HCT116 (cell line): ENCODE results near the gene CDH22. TPM values are rescaled to one million over a fixed set of nuclear protein-coding genes. Genes with fewer than 3 reads are reported as not detected.

Experiments used
- CEBPB ChIP-seq: IDR thresholded peaks from 2 replicates; pipeline ENCODE4 v1.6.1; 2012; ENCODE audit warnings: low read depth
- EGR1 ChIP-seq: IDR thresholded peaks from 2 replicates; pipeline ENCODE4 v1.6.1; 2012; ENCODE audit warnings: low read depth
- ELF1 ChIP-seq: IDR thresholded peaks from 2 replicates; pipeline ENCODE4 v1.6.1; 2012; ENCODE audit warnings: low read depth, borderline replicate concordance
- EZH2 ChIP-seq: fragments of 200-600 bp; sonication (generic); IDR thresholded peaks from 2 replicates; pipeline ENCODE4 v1.6.1; 2017; ENCODE audit warnings: antibody characterized with exemption, mixed run types
- EZH2phosphoT487 ChIP-seq: fragments of 200-600 bp; IDR thresholded peaks from 2 replicates; pipeline ENCODE4 v1.6.1; 2018; ENCODE audit warnings: antibody characterized with exemption, borderline replicate concordance
- FOSL1 ChIP-seq: IDR thresholded peaks from 2 replicates; pipeline ENCODE4 v1.6.1; 2012; ENCODE audit warnings: low read depth
- JUND ChIP-seq: IDR thresholded peaks from 2 replicates; pipeline ENCODE4 v1.6.1; 2012
- REST ChIP-seq: IDR thresholded peaks from 2 replicates; pipeline ENCODE4 v1.6.1; 2012; ENCODE audit warnings: low read depth
- SP1 ChIP-seq: IDR thresholded peaks from 2 replicates; pipeline ENCODE4 v1.6.1; 2012; ENCODE audit warnings: low read depth
- ZBTB33 ChIP-seq: IDR thresholded peaks from 2 replicates; pipeline ENCODE4 v1.6.1; 2011; ENCODE audit warnings: mild to moderate bottlenecking, low read length, moderate library complexity; ENCODE audit not compliant: insufficient replicate concordance; ENCODE audit errors: extremely low read depth
- ZFX ChIP-seq: fragments of 450-650 bp; IDR thresholded peaks from 2 replicates; pipeline ENCODE4 v1.6.1; 2017
- ZNF274 ChIP-seq: fragments of 200-500 bp; sonication (Bioruptor generic); IDR thresholded peaks from 2 replicates; pipeline ENCODE4 v1.6.1; 2014; ENCODE audit warnings: mild to moderate bottlenecking, low read depth, low read length, inconsistent platforms
- total RNA-seq: library from RNA; stranded (reverse); gene quantifications from one replicate; pipeline ENCODE4 v1.2.1, GENCODE V29; 2021; ENCODE audit not compliant: unreplicated experiment

The CDH22 gene
- total RNA-seq, 1 experiment from 2014 or later = 1.8 TPM

GRCh38 chr20:46209930-46210671 is 98.2 kb downstream of the CDH22 start (continued):
- TF ChIP-seq REST (no peak), CEBPB (no peak), FOSL1 (no peak), EZH2 (no peak), EZH2phosphoT487 (no peak), ZBTB33 (no peak), SP1 (no peak), ZFX (no peak), ZNF274 (no peak), ELF1 (no peak), EGR1 (no peak), JUND (no peak)
- TF ChIP-seq, all 23 proteins: peak for 0
